HepG2 (cell line): ENCODE data around the gene TMC2. TPM values are rescaled to one million over a fixed set of nuclear protein-coding genes. Genes with fewer than 3 reads are reported as not detected.

Source experiments
- CBX2 ChIP-seq, 2 experiments: fragments of 200-600 bp in 1 of 2; sonication (generic); formaldehyde crosslinking in 1 of 2; IDR thresholded peaks; 2 replicates each; pipeline versions ENCODE4 v1.7.0 to v1.8.1; 2018 to 2022; ENCODE audit warnings: low read depth in 2 of 2, low read length in 1 of 2, mild to moderate bottlenecking in 1 of 2, missing genetic modification reagents in 1 of 2
- E2F2 ChIP-seq: sonication (generic); formaldehyde crosslinking; IDR thresholded peaks from 2 replicates; pipeline ENCODE4 v1.4.0; 2020; ENCODE audit warnings: missing genetic modification reagents, borderline replicate concordance
- ESRRA ChIP-seq: sonication (generic); formaldehyde crosslinking; IDR thresholded peaks from 2 replicates; pipeline ENCODE4 v1.5.1; 2020; ENCODE audit warnings: mild to moderate bottlenecking, low read depth, missing genetic modification reagents
- HBP1 ChIP-seq: IDR thresholded peaks from 2 replicates; pipeline ENCODE4 v1.6.1; 2016; ENCODE audit warnings: low read depth, control low read depth
- HNF1B ChIP-seq: sonication (generic); formaldehyde crosslinking; IDR thresholded peaks from 2 replicates; pipeline ENCODE4 v1.5.1; 2020; ENCODE audit warnings: mild to moderate bottlenecking, moderate library complexity, missing genetic modification reagents
- MAZ ChIP-seq, 2 experiments: sonication (generic) in 1 of 2; formaldehyde crosslinking in 1 of 2; IDR thresholded peaks; 2 replicates each; pipeline versions ENCODE4 v1.5.0 to v1.6.1; 2012 to 2020; ENCODE audit warnings: low read depth in 2 of 2, mild to moderate bottlenecking in 2 of 2, borderline replicate concordance in 1 of 2, improper control_type of control experiment in 1 of 2, low read length in 1 of 2, missing genetic modification reagents in 1 of 2, moderate library complexity in 1 of 2
- NRL ChIP-seq: sonication (generic); formaldehyde crosslinking; IDR thresholded peaks from 2 replicates; pipeline ENCODE4 v1.5.0; 2020; ENCODE audit warnings: missing genetic modification reagents, mild to moderate bottlenecking, moderate library complexity, borderline replicate concordance
- POLR2A ChIP-seq, 2 experiments: IDR thresholded peaks; 2 replicates each; pipeline ENCODE4 v1.6.1; 2011; ENCODE audit warnings: low read depth in 2 of 2, low read length in 2 of 2, mild to moderate bottlenecking in 1 of 2, moderate library complexity in 1 of 2; ENCODE audit not compliant: insufficient read depth in 1 of 2
- PRDM10 ChIP-seq: sonication (generic); formaldehyde crosslinking; IDR thresholded peaks from 2 replicates; pipeline ENCODE4 v1.4.0; 2020; ENCODE audit warnings: low read depth, missing genetic modification reagents
- SNRNP70 ChIP-seq: fragments of 200-400 bp; formaldehyde crosslinking; IDR thresholded peaks from 2 replicates; pipeline ENCODE4 v1.6.1; 2017; ENCODE audit warnings: mild to moderate bottlenecking, low read depth, low read length, moderate library complexity
- ZFP82 ChIP-seq: sonication (generic); formaldehyde crosslinking; IDR thresholded peaks from 2 replicates; pipeline ENCODE4 v1.5.1; 2020; ENCODE audit warnings: mild to moderate bottlenecking, missing genetic modification reagents, borderline replicate concordance
- ZNF333 ChIP-seq: sonication (generic); formaldehyde crosslinking; IDR thresholded peaks from 2 replicates; pipeline ENCODE4 v1.4.0; 2020; ENCODE audit warnings: mild to moderate bottlenecking, missing genetic modification reagents, borderline replicate concordance
- ZNF605 ChIP-seq: sonication (generic); formaldehyde crosslinking; IDR thresholded peaks from 2 replicates; pipeline ENCODE4 v1.8.0; 2022; ENCODE audit warnings: mild to moderate bottlenecking, missing genetic modification reagents
- ZNF737 ChIP-seq: sonication (generic); formaldehyde crosslinking; IDR thresholded peaks from 2 replicates; pipeline ENCODE4 v1.5.0; 2020; ENCODE audit warnings: missing genetic modification reagents, mild to moderate bottlenecking, borderline replicate concordance
- ZNF776 ChIP-seq: sonication (generic); formaldehyde crosslinking; IDR thresholded peaks from 2 replicates; pipeline ENCODE4 v1.4.0; 2020; ENCODE audit warnings: mild to moderate bottlenecking, missing genetic modification reagents
- polyA plus RNA-seq, 8 experiments: library from polyadenylated mRNA; depleted of rRNA in 3 of 8; stranded (reverse) in 7 of 8; unstranded in 1 of 8; fragments of >200 nt; fragmentation: Illumina TruSeq in 4 of 8; extraction: Trizol in 4 of 8; gene quantifications; 2 replicates each; pipeline versions ENCODE4 v1.2.1 to v1.2.3, GENCODE V29; 2011 to 2016; ENCODE audit warnings: low read depth in 4 of 8, missing spikeins in 1 of 8, mixed read lengths in 1 of 8; ENCODE audit not compliant: insufficient read depth in 1 of 8
- total RNA-seq, 5 experiments: library from RNA; depleted of rRNA; stranded (reverse); fragments of >200 nt; fragmentation: Illumina TruSeq; extraction: Trizol; gene quantifications; 2 replicates each; pipeline ENCODE4 v1.2.3, GENCODE V29; 2016; ENCODE audit warnings: low read depth in 1 of 5

Gene TMC2
- total and polyA plus RNA-seq, 2 of the 13 experiments (the other 11 are each of a cell fraction or from before 2014, with no cell fraction given), result not detected

GRCh38 chr20:2653556-2654383 lies 117.4 kb downstream of the TMC2 start (continued):
- TF ChIP-seq PRDM10 (CRISPR knock-in tag) (no peak), ESRRA (CRISPR knock-in tag) (peak; percentile 8; the same call in 1 of the 2 replicates), HNF1B (CRISPR knock-in tag) (0 out of 2 replicates have a peak, but pooled peaks have one; percentile 50), POLR2A (IDR thresholded peaks at IDR 0.05; ENCODE audit: insufficient read depth in 1 of 2, low read depth in 2 of 2, low read length in 2 of 2) (0 out of 4 replicates have a peak, but pooled peaks have one; percentile 1 to 29), NRL (CRISPR knock-in tag) (peak; percentile 8; the same call in 1 of the 2 replicates), E2F2 (CRISPR knock-in tag) (no peak), HBP1 (CRISPR knock-in tag) (no peak), SNRNP70 (no peak), ZFP82 (CRISPR knock-in tag) (no peak), CBX2 (IDR thresholded peaks at IDR 0.05; ENCODE audit: low read depth, low read length) (no peak), CBX2 (CRISPR knock-in tag; IDR thresholded peaks at IDR 0.05; ENCODE audit: low read depth) (0 out of 2 replicates have a peak, but pooled peaks have one; percentile 71), ZNF333 (CRISPR knock-in tag) (0 out of 2 replicates have a peak, but pooled peaks have one; percentile 17), ZNF776 (no peak), MAZ (IDR thresholded peaks at IDR 0.05; ENCODE audit: borderline replicate concordance, low read depth, low read length) (no peak), MAZ (CRISPR knock-in tag; IDR thresholded peaks at IDR 0.05; ENCODE audit: low read depth) (0 out of 2 replicates have a peak, but pooled peaks have one; percentile 44), ZNF605 (CRISPR knock-in tag) (0 out of 2 replicates have a peak, but pooled peaks have one; percentile 29), ZNF737 (CRISPR knock-in tag) (no peak)
